HUES6 (cell line): ENCODE measurements around the gene RPL13A.
A peak's percentile ranks its signal among the peaks of the same experiment; 100 is the strongest.
"Not testable (repeated sequence)": the region's sequence is repeated elsewhere in the genome, so short reads cannot be mapped to it uniquely, and the experiment has no call there.

Experiments
- H3K27ac ChIP-seq: 2 replicates; pipeline ENCODE4 v1.7.0; 2013; ENCODE audit warnings: low read depth, mild to moderate bottlenecking, low read length, inconsistent platforms
- H3K27me3 ChIP-seq: 2 replicates; pipeline ENCODE4 v1.6.1; 2013; ENCODE audit warnings: low read length; ENCODE audit not compliant: control insufficient read depth, insufficient read depth
- H3K36me3 ChIP-seq: 2 replicates; pipeline ENCODE4 v1.6.1; 2013; ENCODE audit warnings: low read length; ENCODE audit not compliant: control insufficient read depth, insufficient read depth
- H3K4me1 ChIP-seq: 2 replicates; pipeline ENCODE4 v1.6.1; 2013; ENCODE audit warnings: low read length; ENCODE audit not compliant: control insufficient read depth, insufficient read depth
- H3K4me3 ChIP-seq: 2 replicates; pipeline ENCODE4 v1.5.1; 2013; ENCODE audit warnings: low read depth, low read length
- H3K9ac ChIP-seq: one replicate; pipeline ENCODE4 v1.6.1; 2013; ENCODE audit warnings: mild to moderate bottlenecking, low read length
- H3K9me3 ChIP-seq: 2 replicates; pipeline ENCODE4 v1.6.1; 2013; ENCODE audit warnings: low read depth, low read length; ENCODE audit not compliant: control insufficient read depth, insufficient read depth

Gene RPL13A

GRCh38 chr19:49487277-49488045 is at the start of gene RPL13A:
TSS of gene RPL13A (plus strand) at chr19:49487608. CDS start at chr19:49487630, 22 bp downstream.
- Histone ChIP-seq H3K27ac (peak within 1 kb of the TSS; percentile 99), H3K9ac (peak within 1 kb of the TSS; percentile 100), H3K27me3 (no peaks in the 10 kb centered on the region), H3K4me1 (no peaks in the 10 kb centered on the region), H3K9me3 (no peaks in the 10 kb centered on the region), H3K4me3 (peak within 1 kb of the TSS; percentile 98), H3K36me3 (peaks cover 48% of the 10 kb centered on the region)

GRCh38 chr19:49438261-49438660 is 49.1 kb upstream of the RPL13A start:
- Histone ChIP-seq H3K4me3 (no peak overlapping the region), H3K27me3 (peaks cover 90% of the 10 kb centered on the region), H3K9ac (no peak overlapping the region), H3K27ac (no peak overlapping the region), H3K36me3 (no peaks in the 10 kb centered on the region), H3K4me1 (peaks cover 35% of the 10 kb centered on the region), H3K9me3 (no peaks in the 10 kb centered on the region)

GRCh38 chr19:49439836-49440235 is 47.6 kb upstream of the RPL13A start:
- H3K36me3 ChIP-seq: no peaks in the 10 kb centered on the region
- no peaks in the 10 kb centered on the region for H3K9me3 ChIP-seq
- peaks cover 75% of the 10 kb centered on the region for H3K27me3 ChIP-seq
- no peak overlapping the region for H3K27ac ChIP-seq
- H3K4me3 ChIP-seq: no peak overlapping the region
- H3K4me1 ChIP-seq: peaks cover 25% of the 10 kb centered on the region
- H3K9ac ChIP-seq: no peak overlapping the region

DNA sequence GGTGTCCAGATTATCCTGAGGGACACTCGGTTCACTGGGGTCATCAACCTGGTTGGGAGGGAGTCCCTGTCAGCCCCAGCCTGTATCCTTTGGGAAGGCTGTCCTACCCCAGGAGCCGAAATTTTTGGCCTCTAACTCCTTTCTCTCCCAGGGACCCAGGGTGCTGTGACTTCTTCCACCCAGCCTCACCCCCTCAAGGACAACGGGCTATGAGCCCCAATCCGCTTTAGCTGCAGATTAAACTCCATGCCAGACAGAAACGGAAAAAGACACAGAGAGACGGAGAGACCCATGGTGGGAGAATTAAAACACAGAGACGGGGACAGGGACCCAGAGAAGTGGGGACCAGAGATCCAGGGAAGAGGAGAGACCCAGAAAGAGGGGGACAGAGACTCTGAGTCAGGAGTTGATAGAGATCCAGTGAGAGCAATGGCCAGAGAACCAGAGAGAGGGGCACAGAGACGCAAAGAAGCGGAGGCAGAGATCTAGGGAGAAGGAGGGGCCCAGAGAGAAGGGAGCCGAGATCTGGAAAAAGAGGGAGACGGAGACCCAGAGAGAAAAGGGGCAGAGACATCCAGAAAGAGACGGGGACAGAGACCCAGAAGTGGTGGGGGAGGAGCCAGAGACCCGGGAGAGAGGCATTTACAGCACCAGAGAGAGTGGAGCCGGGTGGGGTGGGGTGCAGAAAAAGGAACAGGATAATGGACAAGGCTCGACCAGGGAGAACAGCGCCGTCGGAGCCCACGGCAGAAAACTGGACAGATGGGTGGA is 46.8 kb upstream of the RPL13A start:
- Histone ChIP-seq H3K4me3 (peak overlapping the region; percentile 59), H3K27me3 (peaks cover 67% of the 10 kb centered on the region), H3K9ac (no peak overlapping the region), H3K36me3 (no peaks in the 10 kb centered on the region), H3K9me3 (no peaks in the 10 kb centered on the region), H3K27ac (no peak overlapping the region), H3K4me1 (peaks cover 25% of the 10 kb centered on the region)

GRCh38 chr19:49441210-49441959 is 46.0 kb upstream of the RPL13A start, which contains the start of gene SLC17A7:
TSS of gene SLC17A7 (minus strand) at chr19:49441527. CDS start at chr19:49441379, 148 bp downstream.
- H3K4me1 ChIP-seq: peaks cover 18% of the 10 kb centered on the region
- no peak within 1 kb of the TSS for H3K9ac ChIP-seq
- H3K36me3 ChIP-seq: peaks cover under 1% of the 10 kb centered on the region; the same call in 1 of the 2 replicates
- H3K27ac ChIP-seq: no peak within 1 kb of the TSS
- peaks cover 59% of the 10 kb centered on the region for H3K27me3 ChIP-seq
- peak within 1 kb of the TSS; percentile 59 for H3K4me3 ChIP-seq
- no peaks in the 10 kb centered on the region for H3K9me3 ChIP-seq

GRCh38 chr19:49441960-49442350 is 45.5 kb upstream of the RPL13A start:
- H3K27me3 ChIP-seq: peaks cover 54% of the 10 kb centered on the region
- peaks cover 13% of the 10 kb centered on the region for H3K4me1 ChIP-seq
- no peak overlapping the region for H3K27ac ChIP-seq
- H3K9ac ChIP-seq: no peak overlapping the region
- H3K9me3 ChIP-seq: no peaks in the 10 kb centered on the region
- peak overlapping the region; percentile 56 for H3K4me3 ChIP-seq
- H3K36me3 ChIP-seq: peaks cover 6% of the 10 kb centered on the region

GRCh38 chr19:49442354-49442753 is 45.1 kb upstream of the RPL13A start:
- Histone ChIP-seq H3K27me3 (peaks cover 50% of the 10 kb centered on the region), H3K4me1 (peaks cover 13% of the 10 kb centered on the region), H3K9ac (no peak overlapping the region), H3K9me3 (no peaks in the 10 kb centered on the region), H3K36me3 (peaks cover 10% of the 10 kb centered on the region), H3K4me3 (peak overlapping the region; percentile 56), H3K27ac (no peak overlapping the region)

DNA sequence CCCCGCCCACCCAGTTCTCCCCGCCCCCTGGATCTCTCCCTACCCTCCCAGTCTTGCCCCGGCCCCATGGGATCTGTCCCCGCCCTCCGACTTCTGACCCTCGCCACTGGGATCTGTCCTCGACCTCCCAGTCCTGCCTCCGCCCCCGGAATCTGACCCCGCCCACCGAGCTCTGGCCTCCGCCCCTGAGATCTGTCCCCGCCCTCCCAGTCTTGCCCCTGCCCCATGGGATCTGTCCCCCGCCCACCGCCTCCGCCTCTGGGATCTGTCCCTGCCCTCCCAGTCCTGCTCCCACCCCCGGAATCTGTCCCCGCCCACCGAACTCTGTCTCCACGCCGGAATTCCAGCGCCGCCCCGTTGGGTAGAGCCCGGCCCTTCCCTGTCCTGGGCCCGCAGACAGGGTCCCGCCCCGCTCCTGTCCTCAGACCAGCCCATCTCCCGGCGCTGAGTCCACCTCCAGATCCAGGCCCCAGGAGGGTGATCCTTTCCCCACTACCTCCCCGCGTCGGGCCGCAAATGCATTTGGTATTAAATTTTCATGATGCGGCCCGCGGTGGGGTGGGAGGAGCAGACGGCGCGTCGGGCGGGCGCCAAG is 44.5 kb upstream of the RPL13A start:
- H3K4me3 ChIP-seq: peak overlapping the region; percentile 92
- peaks cover 12% of the 10 kb centered on the region for H3K36me3 ChIP-seq
- no peaks in the 10 kb centered on the region for H3K9me3 ChIP-seq
- peaks cover 17% of the 10 kb centered on the region for H3K4me1 ChIP-seq
- no peak overlapping the region; the same call in 1 of the 2 replicates for H3K27ac ChIP-seq
- peak overlapping the region; percentile 70 for H3K9ac ChIP-seq
- H3K27me3 ChIP-seq: peaks cover 44% of the 10 kb centered on the region

DNA sequence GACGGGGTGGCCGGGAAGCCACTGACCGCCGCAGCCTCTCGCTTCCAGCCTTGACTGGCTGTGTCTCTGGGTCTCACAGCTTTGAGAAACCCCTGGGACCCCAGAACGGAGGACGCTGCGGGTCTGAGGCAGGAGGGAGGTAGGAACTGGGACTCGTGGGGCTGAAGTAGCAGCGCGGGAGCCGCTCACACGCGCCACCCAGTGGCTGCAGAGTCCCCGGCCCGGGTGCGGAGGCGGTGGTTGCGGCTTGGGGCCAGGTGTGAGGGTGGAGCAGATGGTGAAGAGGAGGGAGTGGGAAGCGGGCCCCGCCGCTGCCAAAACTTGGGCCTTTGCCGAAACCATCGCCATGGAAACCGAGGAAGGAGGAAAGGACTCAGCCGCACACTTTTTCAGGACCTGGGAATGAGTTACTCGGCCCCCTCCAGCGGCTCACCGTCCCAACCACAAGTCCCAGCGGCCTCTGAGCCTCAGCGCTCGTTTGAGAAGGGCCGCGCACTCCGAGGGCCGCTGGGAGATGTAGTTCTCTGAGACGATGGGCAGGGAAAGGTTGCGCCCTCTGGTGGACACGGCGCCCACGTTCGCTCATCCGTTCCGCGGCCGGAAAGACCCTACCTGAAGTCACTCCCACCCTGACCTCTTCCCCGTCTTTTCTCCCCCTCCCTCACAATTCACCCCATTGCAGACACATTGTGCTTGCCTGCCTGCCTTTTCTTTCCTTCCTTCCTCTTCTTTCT is 43.9 kb upstream of the RPL13A start:
- Histone ChIP-seq H3K9ac (peak overlapping the region; percentile 70), H3K9me3 (no peaks in the 10 kb centered on the region), H3K36me3 (peaks cover 19% of the 10 kb centered on the region), H3K4me3 (peak overlapping the region; percentile 92), H3K27me3 (peaks cover 38% of the 10 kb centered on the region), H3K4me1 (peaks cover 18% of the 10 kb centered on the region), H3K27ac (no peak overlapping the region; the same call in 1 of the 2 replicates)

GRCh38 chr19:49444100-49444700 is 43.2 kb upstream of the RPL13A start:
- H3K4me1 ChIP-seq: peaks cover 18% of the 10 kb centered on the region
- not testable (repeated sequence) for H3K4me3 ChIP-seq, H3K9ac ChIP-seq, H3K27ac ChIP-seq, H3K9me3 ChIP-seq
- H3K27me3 ChIP-seq: peaks cover 31% of the 10 kb centered on the region
- peaks cover 24% of the 10 kb centered on the region for H3K36me3 ChIP-seq
